ENCODE data around the gene SFXN2.

The SFXN2 gene

DNA sequence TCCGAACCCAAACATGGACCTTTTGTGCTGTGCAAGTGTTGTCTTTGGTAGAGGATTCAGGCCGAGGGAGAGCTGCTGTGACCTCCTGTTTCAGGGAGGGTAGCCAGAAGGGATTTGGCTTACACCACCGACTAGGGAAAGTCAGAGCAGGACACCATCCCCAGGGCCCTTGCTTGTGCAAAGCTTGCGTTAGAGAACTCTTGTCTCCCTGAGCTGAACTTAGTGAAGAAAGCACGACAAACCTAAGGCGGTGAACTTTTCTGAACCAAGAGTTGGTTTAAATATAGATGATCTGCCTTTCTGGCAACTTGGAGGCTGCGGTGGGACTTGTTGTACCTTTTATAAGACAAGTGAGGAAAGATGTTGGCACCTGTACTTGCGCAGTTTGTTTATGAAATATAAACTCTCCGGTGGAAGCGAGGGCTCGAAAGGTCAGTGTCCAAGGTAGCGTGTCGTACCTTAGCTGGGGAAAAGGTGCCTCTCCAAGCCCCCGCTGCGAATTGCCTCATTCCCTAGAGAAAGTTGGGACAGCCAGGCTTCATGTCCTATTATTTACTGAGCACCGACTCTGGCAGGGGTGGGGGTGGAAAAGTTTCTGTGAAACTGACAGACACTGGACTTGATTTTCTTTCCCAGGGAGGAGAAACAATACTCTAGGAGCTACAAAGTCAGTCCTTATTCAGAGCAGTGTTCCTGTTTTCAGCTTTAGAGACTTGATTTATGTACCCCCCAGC lies 60.9 kb downstream of the SFXN2 start:
- DNase-seq (ENCODE audit: extremely low read depth in 1 of 2, low read depth in 1 of 2) = no peak

DNA sequence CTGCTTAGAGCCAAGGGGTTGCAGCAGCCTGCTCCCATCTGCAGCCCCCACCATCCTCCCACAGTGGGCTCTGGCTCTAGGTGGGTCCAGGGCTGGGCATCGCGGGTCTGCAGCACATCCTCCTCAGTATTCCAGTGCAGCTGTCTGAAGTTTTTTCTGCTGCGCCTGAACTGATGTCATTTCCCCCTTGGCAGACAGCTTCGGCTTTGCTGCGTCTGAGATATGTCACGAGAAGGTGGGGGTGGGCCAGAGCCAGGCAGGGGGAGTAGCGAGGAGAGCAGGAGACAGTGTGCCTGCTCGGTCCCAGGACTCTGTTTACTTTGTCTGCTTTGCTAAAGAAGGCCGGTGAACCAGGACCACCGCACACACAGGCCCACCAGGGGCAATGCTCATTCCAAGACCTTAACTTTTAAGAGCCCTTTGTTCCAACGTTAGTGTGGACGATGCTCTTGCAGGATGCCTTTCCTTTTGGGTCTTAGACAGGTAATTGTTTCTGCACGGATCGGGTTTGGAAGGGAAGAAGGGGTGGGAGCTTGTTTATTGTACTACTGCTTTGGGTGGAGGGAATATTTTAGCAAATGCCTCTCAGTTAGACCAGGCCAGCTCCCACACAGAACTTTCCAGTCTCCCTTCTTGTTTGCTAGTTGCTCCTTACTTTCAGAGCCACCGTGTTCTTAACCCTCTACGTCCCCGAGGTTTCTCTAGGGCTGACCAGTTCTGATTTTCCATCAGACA lies 61.7 kb downstream of the SFXN2 start:
- no peak for DNase-seq (ENCODE audit: extremely low read depth in 1 of 2, low read depth in 1 of 2)

- no peak for DNase-seq (ENCODE audit: extremely low read depth in 1 of 2, low read depth in 1 of 2)
Observed at GRCh38 chr10:102776779-102777456, 62.5 kb downstream of the SFXN2 start.

- DNase-seq (ENCODE audit: extremely low read depth in 1 of 2, low read depth in 1 of 2) = no peak
Observed at GRCh38 chr10:102777711-102778453, 63.4 kb downstream of the SFXN2 start.

- no peak for DNase-seq (ENCODE audit: extremely low read depth in 1 of 2, low read depth in 1 of 2)
Observed at GRCh38 chr10:102778781-102779180, 64.3 kb downstream of the SFXN2 start.

- DNase-seq (ENCODE audit: extremely low read depth in 1 of 2, low read depth in 1 of 2) = no peak
Observed at GRCh38 chr10:102779680-102780526, 65.5 kb downstream of the SFXN2 start.

DNA sequence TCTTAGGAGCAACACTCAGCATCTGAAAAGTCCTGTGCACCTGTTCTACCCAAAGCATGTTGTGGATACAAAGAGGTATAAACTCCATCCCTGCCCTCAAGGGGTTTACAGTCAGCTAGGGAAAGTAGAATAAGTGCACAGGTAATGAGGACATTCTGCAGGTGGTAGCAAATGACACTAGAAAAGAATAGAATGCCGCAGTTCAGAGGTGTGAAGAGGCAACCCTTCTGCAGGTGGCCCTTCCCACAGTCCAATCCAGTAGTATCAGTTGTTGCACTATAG lies 66.0 kb downstream of the SFXN2 start:
- DNase-seq (ENCODE audit: extremely low read depth in 1 of 2, low read depth in 1 of 2) = no peak

DNA sequence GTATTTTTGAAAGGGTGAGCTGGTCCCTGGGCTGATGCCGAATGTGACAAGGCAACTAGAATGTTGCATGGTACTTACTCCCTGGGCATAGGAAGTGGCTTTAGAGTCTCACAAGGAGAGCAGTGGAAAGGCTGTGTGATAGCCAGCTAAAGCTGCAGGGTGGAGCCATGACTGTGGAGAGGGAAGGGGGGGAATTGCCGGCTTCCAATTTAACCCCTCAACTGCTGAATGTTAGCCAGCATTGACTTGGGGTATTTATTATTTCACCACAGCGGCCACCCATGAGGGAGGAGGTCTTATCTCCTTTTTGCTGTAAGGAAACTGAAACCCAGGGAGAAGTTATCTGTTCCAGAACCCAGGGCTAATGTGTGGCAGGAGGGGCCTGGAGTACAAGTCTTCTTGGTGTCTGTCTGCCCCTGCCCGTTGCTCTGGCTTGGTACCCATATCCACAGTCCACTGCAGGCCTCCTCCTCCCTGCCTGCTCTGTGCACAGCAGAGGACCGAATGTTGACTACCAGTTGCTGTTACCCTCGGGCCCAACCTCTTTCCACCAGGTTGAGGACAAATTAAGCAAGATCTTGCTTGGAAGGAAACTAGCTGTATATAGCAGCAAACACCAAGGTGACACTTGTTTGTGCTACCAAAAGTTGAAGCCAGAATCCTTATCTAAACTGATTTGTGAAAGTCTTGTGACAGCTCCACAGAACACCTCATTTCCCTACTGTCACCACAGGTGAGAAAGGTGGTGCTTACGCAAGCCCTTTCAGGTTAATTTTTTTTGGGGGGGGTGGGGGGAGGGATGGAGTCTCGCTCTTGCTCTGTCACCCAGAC lies 66.9 kb downstream of the SFXN2 start:
- DNase-seq (ENCODE audit: extremely low read depth in 1 of 2, low read depth in 1 of 2) = no peak

GRCh38 chr10:102781921-102782557 lies 67.6 kb downstream of the SFXN2 start:
- no peak for DNase-seq (ENCODE audit: extremely low read depth in 1 of 2, low read depth in 1 of 2)

DNA sequence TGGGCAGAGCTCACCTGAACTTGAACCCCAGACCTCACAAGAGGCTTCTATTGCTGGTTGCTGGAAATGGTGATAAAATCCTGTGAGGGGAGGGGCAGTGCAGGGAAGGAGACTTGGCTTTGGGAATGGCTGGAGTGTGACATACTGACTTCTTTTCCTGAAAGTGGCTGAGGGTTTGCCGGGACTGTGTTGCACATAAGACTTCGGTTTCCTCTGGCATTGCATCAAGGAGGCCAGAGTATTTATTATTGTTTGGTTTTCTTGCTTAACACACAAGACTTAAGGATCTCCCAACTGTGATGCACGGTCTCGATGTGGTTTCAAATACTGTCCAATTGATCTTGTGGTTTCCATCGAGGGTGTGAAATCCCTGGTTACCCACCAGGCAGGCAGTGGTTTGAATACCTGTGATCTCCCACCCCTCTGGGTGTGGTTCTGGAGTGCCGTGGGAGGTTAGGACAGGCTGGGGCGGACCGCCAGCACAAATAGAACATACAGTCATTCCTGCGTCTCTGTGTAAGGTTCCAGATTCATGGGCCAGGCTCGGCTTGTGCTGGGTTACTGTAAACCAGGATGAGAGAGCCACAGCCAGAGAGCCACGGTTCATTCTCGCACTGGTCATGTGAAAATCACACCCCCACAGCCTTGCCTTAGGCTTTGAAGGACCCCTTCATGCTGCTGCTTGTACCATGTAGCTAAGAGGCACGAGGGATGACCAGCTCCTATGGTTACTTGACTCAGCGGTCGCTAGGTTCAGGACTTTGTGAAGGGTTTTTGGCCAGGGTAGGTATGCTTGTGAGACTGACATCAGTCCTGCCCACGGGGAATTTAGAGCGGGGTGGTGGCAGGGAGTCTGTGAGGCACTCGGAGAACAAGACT lies 68.5 kb downstream of the SFXN2 start:
- no peak for DNase-seq (ENCODE audit: extremely low read depth in 1 of 2, low read depth in 1 of 2)

DNA sequence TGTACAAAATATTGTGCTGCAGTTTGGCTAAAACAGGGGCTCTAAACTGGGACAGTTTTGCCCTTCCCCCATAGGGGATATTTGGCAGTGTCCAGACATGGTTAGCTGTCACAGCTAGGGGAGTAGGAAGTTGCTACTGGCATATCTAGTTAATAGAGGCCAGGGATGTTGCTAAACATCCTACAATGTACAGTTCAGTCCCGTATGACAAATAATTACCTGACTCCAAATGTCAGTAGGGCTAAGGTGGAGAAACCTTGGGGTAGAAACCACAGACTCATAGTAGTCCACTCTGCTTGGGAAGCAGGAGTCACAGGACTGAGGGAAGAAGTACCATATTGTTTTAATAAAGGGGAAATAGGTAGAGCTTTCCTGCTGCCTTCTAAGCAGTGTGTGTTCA lies 69.1 kb downstream of the SFXN2 start:
- no peak for DNase-seq (ENCODE audit: extremely low read depth in 1 of 2, low read depth in 1 of 2)

GRCh38 chr10:102785818-102786217 lies 71.4 kb downstream of the SFXN2 start:
- no peak for DNase-seq (ENCODE audit: extremely low read depth in 1 of 2, low read depth in 1 of 2)

DNA sequence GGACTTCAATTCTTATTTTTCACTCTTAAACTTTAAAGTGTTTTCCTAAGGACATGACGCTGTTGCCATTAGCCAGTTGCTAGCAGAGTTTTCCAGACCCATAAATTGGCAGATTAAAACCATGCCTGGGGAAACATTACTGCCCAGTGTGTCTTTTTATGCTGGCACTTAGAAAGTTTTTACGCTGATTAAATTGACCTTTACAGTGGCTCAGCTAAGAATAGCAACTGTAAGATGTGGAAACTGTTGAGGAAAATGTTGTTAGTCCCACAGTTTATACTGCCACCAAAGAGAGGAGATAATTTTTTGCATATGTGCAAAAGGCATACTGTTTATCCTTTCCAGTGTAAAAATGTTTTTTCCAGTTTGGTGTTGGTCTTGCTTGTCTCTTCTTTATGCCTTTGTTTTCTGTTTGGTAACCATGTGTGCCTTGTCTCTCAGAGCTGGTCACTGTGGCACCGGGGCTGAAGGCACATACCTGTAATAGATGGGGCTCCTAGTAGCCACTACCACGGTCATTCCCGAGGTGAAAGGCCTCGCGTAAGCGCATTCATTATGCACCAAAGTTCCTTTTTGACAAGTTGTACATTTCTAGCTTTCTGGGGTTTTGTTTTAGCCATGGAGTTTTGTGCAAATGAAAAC lies 77.4 kb downstream of the SFXN2 start:
- no peak for DNase-seq (ENCODE audit: extremely low read depth in 1 of 2, low read depth in 1 of 2)
